Stimulated activated naive CD8-positive, alpha-beta T cell treated with anti-CD3 and anti-CD28 coated beads, Interleukin-15, Interleukin-2, amounts not matched to agents 100 ng/mL and 50 ng/mL, for 24 hours (primary cell): ENCODE data around the gene ELF1.

Experiments
- H3K27ac Mint-ChIP-seq: one replicate; pipeline ENCODE4 v1.8.0; 2021; ENCODE audit warnings: mild to moderate bottlenecking, mixed read lengths
- H3K27me3 Mint-ChIP-seq: one replicate; pipeline ENCODE4 v1.8.0; 2021; ENCODE audit warnings: mixed read lengths
- H3K36me3 Mint-ChIP-seq: one replicate; pipeline ENCODE4 v1.8.0; 2021; ENCODE audit warnings: low read depth, mixed read lengths
- H3K4me1 Mint-ChIP-seq: one replicate; pipeline ENCODE4 v1.8.0; 2021; ENCODE audit warnings: low read depth, mixed read lengths
- H3K4me3 Mint-ChIP-seq: one replicate; pipeline ENCODE4 v1.8.0; 2021; ENCODE audit warnings: mild to moderate bottlenecking, mixed read lengths
- H3K9me3 Mint-ChIP-seq: one replicate; pipeline ENCODE4 v1.8.0; 2021; ENCODE audit warnings: mixed read lengths

ELF1 gene

GRCh38 chr13:41026788-41027187, 7.7 kb upstream of the ELF1 start:
- H3K4me1 Mint-ChIP-seq = peaks cover 32% of the 10 kb centered on the region
- no peak overlapping the region for H3K4me3 Mint-ChIP-seq
- no peaks in the 10 kb centered on the region for H3K9me3 Mint-ChIP-seq
- no peak overlapping the region for H3K27ac Mint-ChIP-seq
- H3K36me3 Mint-ChIP-seq = peaks cover 15% of the 10 kb centered on the region
- no peaks in the 10 kb centered on the region for H3K27me3 Mint-ChIP-seq

- no peak overlapping the region for H3K27ac Mint-ChIP-seq
- H3K27me3 Mint-ChIP-seq = no peaks in the 10 kb centered on the region
These were observed 6.4 kb upstream of the ELF1 start for GRCh38 chr13:41025518-41025917.

GRCh38 chr13:41019578-41020347, 647 bp upstream of the ELF1 start:
- H3K36me3 Mint-ChIP-seq = peaks cover 15% of the 10 kb centered on the region
- H3K4me3 Mint-ChIP-seq = no peak overlapping the region
- H3K27me3 Mint-ChIP-seq = no peaks in the 10 kb centered on the region
- no peak overlapping the region for H3K27ac Mint-ChIP-seq
- no peaks in the 10 kb centered on the region for H3K9me3 Mint-ChIP-seq
- H3K4me1 Mint-ChIP-seq = peaks cover 50% of the 10 kb centered on the region

More at GRCh38 chr13:41025518-41025917, 6.4 kb upstream of the ELF1 start:
- Mint-ChIP-seq H3K9me3 (no peaks in the 10 kb centered on the region), H3K4me1 (peaks cover 32% of the 10 kb centered on the region), H3K4me3 (no peak overlapping the region), H3K36me3 (peaks cover 15% of the 10 kb centered on the region)

- H3K27ac Mint-ChIP-seq = peak overlapping the region; percentile 97
- peaks cover 55% of the 10 kb centered on the region for H3K4me1 Mint-ChIP-seq
- H3K27me3 Mint-ChIP-seq = no peaks in the 10 kb centered on the region
- H3K9me3 Mint-ChIP-seq = no peaks in the 10 kb centered on the region
- H3K4me3 Mint-ChIP-seq = peak overlapping the region; percentile 96
- H3K36me3 Mint-ChIP-seq = peaks cover 18% of the 10 kb centered on the region
These were observed 541 bp downstream of the ELF1 start for GRCh38 chr13:41018602-41018948.

- no peaks in the 10 kb centered on the region for H3K27me3 Mint-ChIP-seq
These were observed 1.1 kb downstream of the ELF1 start for GRCh38 chr13:41017817-41018601.

GRCh38 chr13:41017159-41017558, 2.0 kb downstream of the ELF1 start:
- H3K9me3 Mint-ChIP-seq = no peaks in the 10 kb centered on the region
- peak overlapping the region; percentile 96 for H3K4me3 Mint-ChIP-seq
- H3K27me3 Mint-ChIP-seq = no peaks in the 10 kb centered on the region
- peaks cover 61% of the 10 kb centered on the region for H3K4me1 Mint-ChIP-seq
- peaks cover 28% of the 10 kb centered on the region for H3K36me3 Mint-ChIP-seq
- peak overlapping the region; percentile 96 for H3K27ac Mint-ChIP-seq

More at GRCh38 chr13:41017817-41018601, 1.1 kb downstream of the ELF1 start:
- peaks cover 56% of the 10 kb centered on the region for H3K4me1 Mint-ChIP-seq
- H3K9me3 Mint-ChIP-seq = no peaks in the 10 kb centered on the region
- H3K27ac Mint-ChIP-seq = peak overlapping the region; percentile 96
- H3K4me3 Mint-ChIP-seq = peak overlapping the region; percentile 96
- H3K36me3 Mint-ChIP-seq = peaks cover 23% of the 10 kb centered on the region

GRCh38 chr13:41015920-41016319, 3.2 kb downstream of the ELF1 start:
- peaks cover 73% of the 10 kb centered on the region for H3K4me1 Mint-ChIP-seq
- H3K36me3 Mint-ChIP-seq = peaks cover 39% of the 10 kb centered on the region
- no peaks in the 10 kb centered on the region for H3K9me3 Mint-ChIP-seq
- H3K27me3 Mint-ChIP-seq = no peaks in the 10 kb centered on the region
- peak overlapping the region; percentile 86 for H3K27ac Mint-ChIP-seq
- peak overlapping the region; percentile 96 for H3K4me3 Mint-ChIP-seq

GRCh38 chr13:41013835-41014234, 5.3 kb downstream of the ELF1 start:
- Mint-ChIP-seq H3K4me3 (peak overlapping the region; percentile 96), H3K36me3 (peaks cover 42% of the 10 kb centered on the region), H3K9me3 (no peaks in the 10 kb centered on the region), H3K4me1 (peaks cover 64% of the 10 kb centered on the region), H3K27ac (peak overlapping the region; percentile 83), H3K27me3 (no peaks in the 10 kb centered on the region)

GRCh38 chr13:41012536-41012935, 6.6 kb downstream of the ELF1 start:
- H3K4me1 Mint-ChIP-seq = peaks cover 77% of the 10 kb centered on the region
- H3K9me3 Mint-ChIP-seq = no peaks in the 10 kb centered on the region
- peaks cover 48% of the 10 kb centered on the region for H3K36me3 Mint-ChIP-seq
- H3K27me3 Mint-ChIP-seq = no peaks in the 10 kb centered on the region
- no peak overlapping the region for H3K27ac Mint-ChIP-seq
- H3K4me3 Mint-ChIP-seq = peak overlapping the region; percentile 16

- Mint-ChIP-seq H3K27ac (peak overlapping the region; percentile 81), H3K27me3 (no peaks in the 10 kb centered on the region), H3K4me1 (peaks cover 78% of the 10 kb centered on the region), H3K4me3 (no peak overlapping the region), H3K36me3 (peaks cover 41% of the 10 kb centered on the region), H3K9me3 (no peaks in the 10 kb centered on the region)
These were observed 7.6 kb downstream of the ELF1 start for GRCh38 chr13:41011382-41011956.

GRCh38 chr13:41008349-41008980, 10.7 kb downstream of the ELF1 start:
- H3K4me3 Mint-ChIP-seq = peak overlapping the region; percentile 72
- H3K27me3 Mint-ChIP-seq = no peaks in the 10 kb centered on the region
- peaks cover 80% of the 10 kb centered on the region for H3K4me1 Mint-ChIP-seq
- H3K27ac Mint-ChIP-seq = peak overlapping the region; percentile 77
- peaks cover 41% of the 10 kb centered on the region for H3K36me3 Mint-ChIP-seq
- no peaks in the 10 kb centered on the region for H3K9me3 Mint-ChIP-seq

- Mint-ChIP-seq H3K27ac (peak overlapping the region; percentile 77), H3K4me1 (peaks cover 77% of the 10 kb centered on the region), H3K36me3 (peaks cover 35% of the 10 kb centered on the region), H3K4me3 (peak overlapping the region; percentile 72), H3K27me3 (no peaks in the 10 kb centered on the region), H3K9me3 (no peaks in the 10 kb centered on the region)
These were observed 11.4 kb downstream of the ELF1 start for GRCh38 chr13:41007744-41008128.

- Mint-ChIP-seq H3K36me3 (peaks cover 31% of the 10 kb centered on the region), H3K27ac (peak overlapping the region; percentile 77), H3K4me3 (peak overlapping the region; percentile 72), H3K27me3 (no peaks in the 10 kb centered on the region), H3K4me1 (peaks cover 76% of the 10 kb centered on the region), H3K9me3 (no peaks in the 10 kb centered on the region)
These were observed 12.0 kb downstream of the ELF1 start for GRCh38 chr13:41006978-41007743.

GRCh38 chr13:41006306-41006705, 12.8 kb downstream of the ELF1 start:
- Mint-ChIP-seq H3K9me3 (no peaks in the 10 kb centered on the region), H3K27ac (peak overlapping the region; percentile 94), H3K27me3 (no peaks in the 10 kb centered on the region), H3K4me1 (peaks cover 76% of the 10 kb centered on the region), H3K4me3 (peak overlapping the region; percentile 73), H3K36me3 (peaks cover 30% of the 10 kb centered on the region)
